Liver (tissue), 9 donors: ENCODE measurements around the gene LDLRAD4. TPM values are rescaled to one million over a fixed set of nuclear protein-coding genes. Genes with fewer than 3 reads are reported as not detected.

ENCODE experiments used
- DNase-seq: peaks from one replicate; pipeline ENCODE4 v3.0.0-alpha.2; 2017; ENCODE audit warnings: low spot score
- H3K27ac ChIP-seq, 2 donors: one replicate each; pipeline ENCODE4 v1.7.0; 2013; ENCODE audit warnings: inconsistent platforms in 2 of 2, low read length in 2 of 2, control low read depth in 1 of 2, low read depth in 1 of 2, mild to moderate bottlenecking in 1 of 2
- H3K27me3 ChIP-seq, 4 donors: one replicate each; pipeline versions ENCODE4 v1.6.1 to v1.7.0; 2013; ENCODE audit warnings: low read length in 3 of 4, inconsistent platforms in 1 of 4, mild to moderate bottlenecking in 1 of 4, moderate library complexity in 1 of 4; ENCODE audit not compliant: control insufficient read depth in 4 of 4, insufficient read depth in 4 of 4
- H3K36me3 ChIP-seq, 4 donors: one replicate each; pipeline versions ENCODE4 v1.6.1 to v1.7.0; 2013; ENCODE audit warnings: low read length in 3 of 4, mild to moderate bottlenecking in 3 of 4, low read depth in 1 of 4, moderate library complexity in 1 of 4; ENCODE audit not compliant: control insufficient read depth in 4 of 4, insufficient read depth in 3 of 4
- H3K4me1 ChIP-seq, 4 donors: one replicate each; pipeline versions ENCODE4 v1.6.1 to v1.7.0; 2013; ENCODE audit warnings: low read length in 3 of 4, mild to moderate bottlenecking in 3 of 4, moderate library complexity in 1 of 4; ENCODE audit not compliant: control insufficient read depth in 4 of 4, insufficient read depth in 4 of 4
- H3K4me3 ChIP-seq, 3 donors: one replicate each; pipeline versions ENCODE4 v1.6.1 to v1.7.0; 2013; ENCODE audit warnings: low read length in 3 of 3, control low read depth in 1 of 3, low read depth in 1 of 3, mild to moderate bottlenecking in 1 of 3
- H3K9ac ChIP-seq, 2 donors: one replicate each; pipeline ENCODE4 v1.7.0; 2013; ENCODE audit warnings: low read length in 2 of 2, mild to moderate bottlenecking in 2 of 2, moderate library complexity in 2 of 2, control low read depth in 1 of 2, low read depth in 1 of 2
- H3K9me3 ChIP-seq, 4 donors: one replicate each; pipeline versions ENCODE4 v1.6.1 to v1.7.0; 2013; ENCODE audit warnings: low read length in 3 of 4; ENCODE audit not compliant: control insufficient read depth in 4 of 4
- ATF3 ChIP-seq: IDR thresholded peaks from 2 replicates; pipeline ENCODE4 v1.6.1; 2016; ENCODE audit warnings: antibody characterized with exemption
- EGR1 ChIP-seq, 2 donors: IDR thresholded peaks; 2 replicates each; pipeline ENCODE4 v1.6.1; 2016 to 2018; ENCODE audit warnings: antibody characterized with exemption in 2 of 2, low read depth in 2 of 2
- FOXA2 ChIP-seq: IDR thresholded peaks from 2 replicates; pipeline ENCODE4 v1.6.1; 2016; ENCODE audit warnings: antibody characterized with exemption
- GABPA ChIP-seq, 2 donors: IDR thresholded peaks in 1 of 2; conservative IDR thresholded peaks in 1 of 2; 2 replicates each; pipeline ENCODE4 v1.6.1; 2016; ENCODE audit warnings: antibody characterized with exemption in 2 of 2, mild to moderate bottlenecking in 1 of 2, moderate library complexity in 1 of 2
- HNF4A ChIP-seq, 2 donors: conservative IDR thresholded peaks; 2 replicates each; pipeline ENCODE4 v1.6.1; 2016; ENCODE audit warnings: antibody characterized with exemption in 2 of 2, mild to moderate bottlenecking in 2 of 2
- HNF4G ChIP-seq: IDR thresholded peaks from 2 replicates; pipeline ENCODE4 v1.6.1; 2016; ENCODE audit warnings: antibody characterized with exemption
- MAX ChIP-seq: IDR thresholded peaks from 2 replicates; pipeline ENCODE4 v1.6.1; 2016; ENCODE audit warnings: antibody characterized with exemption
- NR2F2 ChIP-seq: IDR thresholded peaks from 2 replicates; pipeline ENCODE4 v1.6.1; 2016; ENCODE audit warnings: antibody characterized with exemption
- RAD21 ChIP-seq, 2 donors: IDR thresholded peaks; 2 replicates each; pipeline ENCODE4 v1.6.1; 2016; ENCODE audit warnings: antibody characterized with exemption in 2 of 2, mild to moderate bottlenecking in 2 of 2
- REST ChIP-seq: IDR thresholded peaks from 2 replicates; pipeline ENCODE4 v1.6.1; 2016; ENCODE audit warnings: antibody characterized with exemption, mild to moderate bottlenecking
- RXRA ChIP-seq, 2 donors: IDR thresholded peaks; 2 replicates each; pipeline ENCODE4 v1.6.1; 2017 to 2018; ENCODE audit warnings: antibody characterized with exemption in 2 of 2, mild to moderate bottlenecking in 1 of 2
- TAF1 ChIP-seq: conservative IDR thresholded peaks from 2 replicates; pipeline ENCODE4 v1.6.1; 2016; ENCODE audit warnings: antibody characterized with exemption, mild to moderate bottlenecking
- YY1 ChIP-seq: IDR thresholded peaks from 2 replicates; pipeline ENCODE4 v1.6.1; 2016; ENCODE audit warnings: antibody characterized with exemption, mild to moderate bottlenecking
- ZBTB33 ChIP-seq: IDR thresholded peaks from 2 replicates; pipeline ENCODE4 v1.6.1; 2016; ENCODE audit warnings: antibody characterized with exemption
- WGBS: extraction: QIAGEN DNeasy Blood & Tissue Kit; methylation state at CpG from one replicate; pipeline ENCODE4 v1.1.7; 2013; 5-methylcytosine and 5-hydroxymethylcytosine counted together
- polyA plus RNA-seq, 2 donors: library from polyadenylated mRNA; stranded (reverse) in 1 of 2; unstranded in 1 of 2; fragments of 200-250 nt in 1 of 2; fragments of >200 nt in 1 of 2; fragmentation: Nextera tagmentation in 1 of 2; extraction: Ambion mirVana in 1 of 2; gene quantifications; one replicate each; pipeline versions ENCODE4 v1.2.1 to v1.2.3, GENCODE V29; 2013 to 2015
- total RNA-seq, 2 donors: library from RNA; depleted of rRNA; stranded (reverse); fragments of >200 nt; gene quantifications; one replicate each; pipeline ENCODE4 v1.2.3, GENCODE V29; 2014
- donor health status: healthy.
- donor health status: healthy.
- donor health status: healthy.
- donor health status: healthy.
- donor health status: healthy.

Gene LDLRAD4
- total and polyA plus RNA-seq, 4 donors, result 4.8 to 41.7 (median 12.7) TPM

GRCh38 chr18:13186687-13187086 lies 31.9 kb upstream of the LDLRAD4 start:
- Histone ChIP-seq H3K36me3 (no peaks in the 10 kb centered on the region), H3K9me3 (no peaks in the 10 kb centered on the region), H3K4me1 (peaks cover 12 to 41% (median 34%) of the 10 kb centered on the region in 4 donors), H3K27me3 (no peaks in the 10 kb centered on the region), H3K9ac (no peak overlapping the region), H3K27ac (peak overlapping the region in 1 of 2 donors; percentile 89), H3K4me3 (no peak overlapping the region)
- no peak for TF ChIP-seq HNF4G
- TF ChIP-seq RAD21 (IDR thresholded peaks at IDR 0.05), result no peak
- TF ChIP-seq HNF4A (conservative IDR thresholded peaks at IDR 0.05), result peak in 1 of 2 donors; percentile 21
- no peak for TF ChIP-seq REST
- no peak for TF ChIP-seq ATF3
- WGBS, result 45% methylated on average over 6 of the region's 6 CpGs
- no peak for DNase-seq

GRCh38 chr18:13187498-13187897 lies 31.1 kb upstream of the LDLRAD4 start:
- WGBS, result 95% methylated on average over 4 of the region's 4 CpGs
- Histone ChIP-seq H3K27ac (no peak overlapping the region), H3K36me3 (no peaks in the 10 kb centered on the region), H3K9ac (no peak overlapping the region), H3K4me3 (no peak overlapping the region), H3K9me3 (no peaks in the 10 kb centered on the region), H3K27me3 (no peaks in the 10 kb centered on the region), H3K4me1 (peaks cover 12 to 43% (median 34%) of the 10 kb centered on the region in 4 donors)
- no peak for DNase-seq
- TF ChIP-seq NR2F2, result no peak
- TF ChIP-seq RXRA (IDR thresholded peaks at IDR 0.05), result no peak
- TF ChIP-seq FOXA2, result no peak
- no peak for TF ChIP-seq HNF4A (conservative IDR thresholded peaks at IDR 0.05)
- no peak for TF ChIP-seq YY1
- TF ChIP-seq EGR1 (IDR thresholded peaks at IDR 0.05; ENCODE audit: low read depth in 2 of 2), result no peak
- no peak for TF ChIP-seq GABPA (IDR thresholded peaks at IDR 0.05 in 1 of 2, conservative IDR thresholded peaks at IDR 0.05 in 1 of 2)
- no peak for TF ChIP-seq ZBTB33
- no peak for TF ChIP-seq MAX
- no peak for TF ChIP-seq RAD21 (IDR thresholded peaks at IDR 0.05)
- TF ChIP-seq TAF1, result no peak
